Stimulated activated CD8-positive, alpha-beta memory T cell treated with anti-CD3 and anti-CD28 coated beads, Interleukin-12 subunit alpha, Interleukin-12 subunit beta, amount 100 ng/mL, for 4 hours (primary cell): ENCODE data around the gene RFTN1.

Experiments used
- DNase-seq: peaks from one replicate; pipeline ENCODE4 v3.0.0-alpha.2; 2020; ENCODE audit warnings: low read depth

The RFTN1 gene

DNA sequence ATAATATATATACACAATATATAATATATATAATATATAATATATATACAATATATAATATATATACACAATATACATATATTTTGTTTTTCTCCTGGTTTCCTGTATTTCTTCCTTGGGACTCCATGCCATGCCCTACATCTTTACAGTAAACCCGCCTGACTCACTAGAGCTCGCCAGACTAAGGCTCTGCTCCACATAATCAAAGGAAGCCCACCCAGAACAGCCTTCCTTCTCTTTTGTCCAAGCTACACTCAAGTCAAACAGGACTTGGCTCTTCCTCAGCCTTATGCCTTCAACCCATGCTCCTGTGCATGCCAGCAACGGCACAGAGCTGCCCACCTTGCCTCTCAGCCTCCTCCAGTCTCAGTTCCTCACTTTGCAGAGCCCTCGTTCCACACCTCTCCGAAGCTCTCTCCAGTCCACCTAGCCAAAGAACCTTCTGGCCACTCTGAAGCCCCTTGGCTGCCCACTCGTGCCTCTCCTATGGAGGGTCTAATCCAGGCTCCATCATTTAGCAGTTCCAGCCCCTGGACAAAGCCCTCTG, 109.1 kb downstream of the RFTN1 start:
- DNase-seq = no peak

DNA sequence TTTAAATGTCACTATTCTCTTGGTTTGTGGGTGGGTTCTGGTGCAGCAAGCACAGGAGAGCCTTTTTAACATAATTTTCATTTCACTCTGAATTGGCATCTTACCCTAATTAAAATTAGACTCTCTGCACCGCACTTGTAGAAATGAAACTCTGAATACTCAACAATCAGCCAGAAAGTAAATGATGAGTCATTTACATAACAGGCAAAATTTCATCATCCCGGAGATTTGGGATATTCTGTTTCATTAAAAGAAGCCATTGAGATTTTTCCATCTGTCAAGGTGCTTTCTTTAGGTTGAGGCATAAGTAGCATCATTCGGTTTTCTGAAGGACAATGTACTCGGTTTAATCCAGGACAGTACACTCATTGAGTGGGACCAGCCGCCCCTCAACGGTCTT, 111.0 kb downstream of the RFTN1 start:
- no peak for DNase-seq

DNA sequence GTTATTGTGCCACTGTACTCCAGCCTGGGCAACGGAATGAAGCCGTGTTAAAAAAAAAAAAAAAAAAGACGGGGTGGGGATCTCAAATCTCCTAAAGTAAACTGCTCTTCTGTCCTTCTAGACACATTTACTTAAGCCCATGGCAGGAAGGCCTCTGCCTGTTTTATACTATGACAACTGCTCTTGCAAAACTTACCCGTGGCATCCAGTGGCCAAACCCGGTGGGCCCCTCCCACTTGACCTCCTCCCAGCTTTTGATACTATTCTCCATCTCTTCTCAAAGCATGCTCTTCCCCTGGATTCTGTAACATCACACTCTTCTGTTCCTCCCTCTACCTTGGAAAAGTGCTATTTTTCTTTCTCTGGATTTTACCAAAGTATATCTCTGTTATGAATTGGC, 112.2 kb downstream of the RFTN1 start:
- no peak for DNase-seq

DNA sequence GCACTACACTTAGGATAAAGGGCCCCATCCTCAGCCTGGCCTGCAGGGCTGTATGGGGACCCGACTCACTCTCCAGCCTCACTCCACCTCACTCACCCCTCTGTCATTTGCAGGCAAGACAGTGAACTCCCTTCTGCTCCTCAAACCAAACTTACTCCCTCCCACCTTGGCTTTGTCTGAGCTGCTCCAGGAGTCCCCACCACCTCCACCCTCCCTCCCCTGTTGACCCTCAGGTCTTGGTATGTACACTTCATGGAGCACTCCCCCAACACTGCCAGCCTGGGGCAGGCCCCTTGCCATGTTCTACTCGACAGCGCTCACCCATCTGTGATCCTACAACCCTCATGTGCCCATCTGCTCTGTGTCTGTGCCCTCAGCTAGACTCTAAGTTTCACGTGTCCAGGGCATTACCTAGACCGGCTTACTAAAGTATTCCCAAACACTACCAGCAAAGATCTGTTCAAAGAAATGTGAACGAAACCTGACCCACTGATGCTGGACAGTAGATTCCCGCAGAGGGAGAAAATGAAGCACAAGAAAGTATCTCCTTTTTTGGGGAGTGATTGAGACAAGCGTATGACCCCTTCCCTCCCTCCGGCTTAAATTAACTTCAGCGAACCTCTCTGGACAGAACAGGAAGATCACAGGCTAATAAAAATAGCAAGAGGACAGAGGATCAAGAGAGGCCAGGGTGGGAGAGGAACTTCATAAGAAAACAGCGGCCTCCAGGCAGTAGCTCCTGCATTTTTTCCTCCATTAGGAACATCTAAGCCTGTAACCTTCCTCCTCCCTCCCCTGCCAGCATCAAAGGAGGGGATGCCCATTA, 113.2 kb downstream of the RFTN1 start:
- DNase-seq = no peak

DNA sequence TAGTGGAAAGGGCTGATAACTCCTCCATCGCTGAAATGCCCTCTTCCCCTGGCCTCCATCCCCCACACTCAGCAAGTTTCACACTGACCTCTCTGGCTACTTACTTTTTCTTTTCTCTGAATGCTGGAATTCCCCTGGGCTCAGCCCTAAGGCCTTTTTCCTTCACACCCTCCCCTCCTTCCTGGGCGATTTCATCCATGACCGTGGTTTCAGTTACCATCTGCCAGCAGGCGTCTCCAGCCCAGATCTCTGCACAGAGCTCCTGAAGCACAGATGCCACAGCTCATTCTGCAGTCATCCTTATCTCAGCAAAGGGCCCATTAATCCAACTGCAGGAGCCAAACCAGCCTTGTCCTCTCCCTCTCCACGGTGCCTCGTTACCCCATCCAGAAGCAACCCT, 114.0 kb downstream of the RFTN1 start:
- DNase-seq = no peak

DNA sequence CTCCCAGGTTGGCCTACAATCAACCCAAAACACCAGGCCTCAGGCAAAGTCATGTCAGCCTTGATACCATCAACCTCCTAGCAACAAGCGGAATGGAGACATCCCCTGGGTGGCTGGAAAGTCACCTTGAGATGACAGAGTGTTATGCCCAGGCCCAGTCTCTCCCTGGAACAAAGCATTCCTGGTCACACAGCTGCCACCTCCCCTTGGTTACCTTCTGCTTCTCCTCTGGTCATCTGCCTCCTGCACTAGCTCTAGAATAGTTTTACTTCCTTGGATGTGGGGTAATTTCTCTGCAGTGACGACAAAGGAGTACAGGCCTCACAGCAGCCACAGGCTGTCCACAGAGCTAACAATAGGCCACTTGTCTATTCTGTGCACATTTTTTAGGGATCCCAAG, 114.9 kb downstream of the RFTN1 start:
- no peak for DNase-seq

DNA sequence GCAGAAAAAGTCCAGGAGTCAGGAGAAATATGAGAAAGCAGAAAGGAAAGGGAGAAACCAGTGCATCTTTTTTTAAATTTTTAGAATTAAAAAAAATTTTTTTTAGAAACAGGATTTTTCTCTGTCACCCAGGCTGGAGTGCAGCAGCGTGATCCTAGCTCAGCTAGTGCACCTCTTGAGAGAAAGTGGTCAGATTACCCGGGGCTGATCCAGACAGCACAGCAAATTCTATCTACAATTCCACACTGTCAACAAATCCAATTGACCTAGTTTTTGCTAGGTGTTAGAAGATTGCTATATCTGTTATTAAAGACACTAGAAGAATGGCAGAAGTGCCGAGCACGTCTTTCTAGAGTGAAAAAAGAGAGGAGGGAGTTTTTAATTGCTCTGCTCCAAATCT, 117.3 kb downstream of the RFTN1 start:
- no peak for DNase-seq

DNA sequence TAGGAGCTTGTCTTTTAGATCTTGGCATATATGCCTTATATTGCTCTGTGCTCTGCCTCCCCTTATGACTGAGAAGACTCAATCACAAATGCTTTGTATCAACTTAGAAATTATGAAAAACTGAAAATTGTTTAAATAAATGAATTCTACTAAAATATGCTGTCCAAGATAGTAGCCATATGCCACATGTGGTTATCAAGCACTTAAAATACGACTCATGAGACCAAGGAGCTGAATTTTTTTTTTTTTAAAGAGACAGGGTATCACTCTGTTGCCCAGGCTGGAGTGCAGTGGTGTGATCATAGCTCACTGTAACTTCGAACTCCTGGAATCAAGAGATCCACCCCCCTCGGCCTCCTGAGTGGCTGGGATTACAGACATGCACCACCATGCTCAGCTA, 118.3 kb downstream of the RFTN1 start:
- no peak for DNase-seq

DNA sequence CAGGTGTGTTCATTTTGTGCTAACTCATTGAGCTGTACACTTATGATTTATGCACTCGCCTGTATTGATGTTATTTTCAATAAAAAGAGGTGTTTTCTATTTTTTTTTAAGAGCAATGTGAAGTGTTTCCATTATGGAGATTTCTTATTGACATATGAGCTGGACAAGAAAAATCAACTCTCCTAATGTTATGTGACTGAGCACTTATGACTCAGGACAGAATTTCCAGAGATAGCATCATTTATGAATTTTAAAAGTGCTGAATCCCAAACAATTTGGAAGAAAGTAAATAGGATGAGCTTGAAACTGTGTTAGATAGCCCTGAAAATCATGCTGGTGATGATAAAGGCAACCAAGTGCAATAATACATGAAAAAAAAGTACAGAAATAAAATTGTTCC, 118.9 kb downstream of the RFTN1 start:
- no peak for DNase-seq

DNA sequence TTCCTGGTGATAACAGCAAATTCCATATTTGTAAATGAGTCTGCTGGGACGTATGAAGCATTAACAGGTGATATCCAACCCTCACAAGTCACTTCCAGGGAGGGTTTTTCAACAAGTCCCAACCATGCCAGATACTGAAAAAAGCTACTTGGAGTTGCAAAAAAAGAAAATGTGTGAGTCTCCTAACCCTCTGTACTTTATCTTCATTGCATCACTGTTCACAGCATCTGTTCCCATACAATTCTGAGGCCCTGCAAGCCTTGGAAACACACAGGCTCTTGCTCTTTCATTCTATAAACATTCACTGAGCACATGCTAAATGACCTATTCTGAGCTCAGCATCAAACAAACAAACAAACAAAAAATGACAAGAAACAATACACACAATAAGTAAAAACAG, 120.8 kb downstream of the RFTN1 start:
- no peak for DNase-seq

DNA sequence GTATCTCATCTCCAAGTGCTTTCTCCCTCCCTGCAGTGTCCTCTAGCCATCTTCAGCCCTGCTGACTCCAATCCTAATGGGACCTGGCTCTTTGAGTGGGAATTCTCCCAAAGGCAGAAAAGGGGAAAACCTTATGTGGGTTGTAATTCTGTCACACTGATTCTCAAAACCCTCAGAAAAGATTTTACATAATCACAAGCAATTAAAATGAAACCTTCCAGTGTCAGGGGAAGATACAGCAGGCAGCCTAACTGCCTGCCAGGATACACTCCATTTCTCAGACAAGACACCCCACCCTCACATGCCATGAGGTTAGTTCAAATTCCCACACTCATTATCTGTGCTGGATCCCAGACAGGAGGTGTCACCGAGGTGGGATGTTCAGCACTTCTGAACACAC, 121.4 kb downstream of the RFTN1 start:
- no peak for DNase-seq

DNA sequence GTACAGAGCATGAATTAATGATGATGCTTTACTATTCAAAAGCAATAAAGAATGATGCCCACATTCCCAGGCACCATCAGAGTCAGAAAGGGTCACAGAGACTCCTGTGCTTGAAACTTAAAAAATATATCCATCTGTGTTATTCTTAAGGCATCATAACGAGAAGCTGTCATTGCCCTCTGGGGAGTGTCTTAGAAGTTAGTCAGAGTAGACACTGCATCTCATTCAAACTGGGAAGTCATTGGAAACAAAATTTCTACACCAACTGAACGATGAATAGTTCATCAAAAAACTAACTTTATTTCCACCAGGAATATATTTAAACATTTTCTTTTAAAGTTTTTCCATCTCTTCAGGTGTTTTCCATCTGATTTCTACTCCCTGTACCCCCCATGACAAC, 122.9 kb downstream of the RFTN1 start:
- DNase-seq = no peak

DNA sequence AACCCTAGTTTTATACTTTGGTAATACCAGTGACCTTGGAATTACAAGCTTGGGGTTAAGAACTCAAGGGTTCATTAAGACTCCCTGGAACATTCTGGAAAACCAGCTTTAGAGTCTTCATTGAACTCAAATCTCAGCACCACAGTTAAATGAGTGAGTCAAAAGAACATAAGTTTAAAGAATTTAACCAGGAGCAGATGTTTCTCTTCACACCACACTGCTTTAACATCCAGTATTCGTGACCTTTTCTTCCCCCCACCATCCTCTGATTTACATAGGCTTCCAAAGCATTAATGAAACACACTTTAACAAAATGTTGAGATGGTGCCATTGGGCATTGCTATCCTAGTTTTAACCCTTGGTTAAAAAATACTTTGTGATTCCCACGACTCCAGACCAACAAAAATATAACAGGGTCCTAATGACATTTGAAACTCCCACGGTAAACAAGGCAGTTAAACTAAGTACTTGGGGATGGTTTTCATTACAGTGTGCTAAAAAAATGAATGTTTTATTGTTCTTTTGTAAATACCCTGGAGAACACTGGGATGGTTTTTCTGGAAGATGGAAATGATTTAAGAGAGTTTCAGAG, 124.6 kb downstream of the RFTN1 start:
- DNase-seq = no peak

DNA sequence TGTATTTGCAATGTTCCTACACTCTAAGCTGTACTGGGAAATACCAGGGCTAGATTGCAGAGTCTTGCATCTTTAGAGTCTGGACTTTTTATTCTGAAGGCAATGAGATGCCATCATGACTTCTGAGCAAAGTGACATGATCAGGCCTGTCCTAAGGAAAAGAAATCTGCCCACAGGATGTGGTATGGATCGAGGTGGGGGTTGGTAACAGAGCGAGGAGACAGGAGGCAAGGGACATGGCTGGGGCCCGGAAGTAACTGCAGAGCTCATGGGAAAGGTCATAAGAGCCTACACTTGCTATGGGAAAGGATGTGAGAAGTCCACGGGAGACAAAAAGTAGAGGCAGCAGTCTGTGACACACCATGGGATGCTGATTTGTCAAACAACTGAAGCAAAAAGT, 126.9 kb downstream of the RFTN1 start:
- DNase-seq = no peak

DNA sequence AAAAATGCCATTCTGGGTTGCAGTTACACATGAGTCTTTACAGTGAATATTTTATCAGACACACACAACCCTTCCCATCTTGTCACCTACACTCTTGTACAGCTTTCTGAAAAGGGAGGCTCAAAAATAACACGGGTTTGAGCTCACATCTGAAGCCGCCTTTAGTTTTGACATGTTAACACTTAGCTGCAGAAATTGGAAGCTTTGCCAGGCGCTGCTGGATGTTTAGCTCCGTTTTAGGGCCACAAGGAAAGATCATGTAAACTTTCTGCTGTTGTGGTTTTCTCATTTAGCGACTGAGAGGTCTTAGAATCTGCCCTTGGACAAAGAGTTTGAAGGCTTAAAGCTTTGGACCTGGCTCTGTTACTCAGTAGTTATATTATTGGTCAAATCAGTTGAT, 128.3 kb downstream of the RFTN1 start:
- DNase-seq = no peak

DNA sequence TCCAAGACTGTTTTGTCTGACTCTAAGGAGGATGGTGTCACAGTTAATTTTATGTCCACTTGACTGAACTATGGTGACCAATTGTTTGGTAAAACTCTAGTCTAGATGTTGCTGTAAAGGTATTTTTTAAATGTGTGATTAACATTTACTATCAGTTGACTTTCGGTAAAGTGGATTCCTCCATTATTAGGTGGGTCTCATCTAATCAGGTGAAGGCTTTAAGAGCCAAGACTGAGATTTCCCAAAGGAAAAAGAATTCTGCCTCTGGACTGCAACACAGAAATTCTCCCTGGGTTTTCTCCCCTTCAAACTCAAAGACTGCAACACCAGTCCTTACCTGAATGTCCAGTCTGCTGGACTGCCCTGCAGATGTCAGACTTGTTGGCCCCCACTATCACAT, 129.6 kb downstream of the RFTN1 start:
- DNase-seq = no peak

DNA sequence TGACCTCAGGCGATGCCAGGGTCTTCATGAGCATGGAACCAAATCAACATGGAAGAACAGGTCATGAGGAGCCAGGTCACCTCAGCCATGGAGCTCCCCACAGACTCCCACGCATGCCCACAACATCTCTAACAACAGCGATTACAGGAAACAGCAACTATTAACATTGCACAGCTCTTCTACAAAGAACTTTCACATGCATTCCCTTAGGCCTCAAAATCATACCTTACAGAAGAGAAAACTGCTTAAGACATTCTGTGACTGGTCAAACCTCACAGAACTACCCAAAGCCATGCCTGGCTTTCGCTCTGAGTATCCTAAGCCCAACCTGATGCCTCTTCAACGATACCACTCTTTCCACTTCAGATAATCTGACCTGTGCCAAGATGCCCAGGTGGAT, 130.7 kb downstream of the RFTN1 start:
- DNase-seq = no peak

DNA sequence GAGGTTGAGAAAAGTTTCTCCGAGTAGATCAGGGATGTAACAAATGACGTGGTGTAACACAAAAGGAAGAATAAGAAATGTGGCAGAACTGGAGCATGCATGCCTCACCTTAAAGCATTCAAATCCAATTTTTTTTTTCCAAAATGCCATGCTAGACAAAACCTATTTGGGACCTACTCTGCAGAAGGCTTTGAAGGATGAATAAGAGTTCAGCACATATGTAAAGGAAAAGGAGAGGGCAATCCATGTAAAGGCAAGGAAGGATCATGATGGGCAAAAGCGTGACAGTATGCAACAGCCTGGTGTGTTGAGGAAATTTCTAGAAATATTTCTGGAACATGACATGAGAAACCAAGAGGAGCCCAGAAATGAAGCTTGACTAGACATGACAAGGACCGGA, 132.1 kb downstream of the RFTN1 start:
- DNase-seq = no peak

DNA sequence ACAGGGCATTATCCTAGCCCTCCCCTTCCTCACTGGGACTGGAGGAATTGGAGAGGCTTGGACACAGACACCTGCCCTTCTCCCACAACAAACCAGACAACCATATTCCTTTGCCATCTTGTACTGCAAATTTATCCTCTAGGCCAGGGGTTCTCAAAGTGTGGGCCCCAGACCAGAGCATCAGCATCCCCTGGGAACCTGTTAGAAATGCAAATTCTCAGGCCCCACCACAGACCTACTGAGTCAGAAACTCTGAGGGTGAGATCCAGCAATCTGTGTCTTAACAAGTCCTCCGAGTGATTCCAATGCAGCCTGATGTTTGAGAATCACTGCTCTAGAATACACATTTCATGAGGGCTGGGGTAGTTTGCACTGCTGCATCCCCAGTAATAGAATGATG, 133.1 kb downstream of the RFTN1 start:
- no peak for DNase-seq

DNA sequence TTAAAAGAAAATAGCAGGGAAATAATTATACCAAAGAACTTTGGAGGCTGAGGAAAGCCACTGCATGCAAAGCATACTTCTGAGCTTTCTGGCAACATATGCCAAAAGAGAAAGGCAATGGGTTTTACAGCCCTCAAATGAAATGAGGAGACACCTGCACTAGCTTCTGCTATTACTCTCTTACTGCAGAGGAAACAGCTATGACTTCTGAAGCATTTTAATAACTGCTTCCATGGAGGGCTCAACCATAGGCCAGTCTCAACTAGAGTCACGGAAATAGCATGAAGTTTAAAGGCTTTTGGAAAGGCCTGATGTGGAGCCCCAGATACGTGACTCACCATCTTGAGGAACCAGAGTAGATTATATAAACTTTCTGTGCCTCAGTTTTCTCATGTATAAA, 133.7 kb downstream of the RFTN1 start:
- no peak for DNase-seq

DNA sequence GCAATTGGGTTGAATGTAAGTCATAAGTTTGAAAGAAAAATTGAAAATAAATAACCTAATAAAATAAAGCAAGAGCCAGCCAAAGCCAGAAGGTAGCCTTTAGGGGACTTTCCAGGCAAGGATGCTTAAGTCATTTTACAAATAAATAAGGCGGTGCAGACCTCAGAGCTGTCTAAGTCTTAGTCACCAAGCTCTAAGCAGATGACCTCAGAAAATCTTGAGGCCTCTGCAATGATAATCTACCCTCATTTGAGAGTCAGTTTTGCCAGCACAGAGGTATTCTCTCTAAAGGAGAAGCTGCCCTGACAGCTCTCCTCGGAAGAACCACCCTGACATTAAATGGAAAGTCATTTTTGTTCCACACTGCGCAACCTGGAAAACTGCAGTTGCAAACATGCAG, 134.6 kb downstream of the RFTN1 start:
- no peak for DNase-seq

DNA sequence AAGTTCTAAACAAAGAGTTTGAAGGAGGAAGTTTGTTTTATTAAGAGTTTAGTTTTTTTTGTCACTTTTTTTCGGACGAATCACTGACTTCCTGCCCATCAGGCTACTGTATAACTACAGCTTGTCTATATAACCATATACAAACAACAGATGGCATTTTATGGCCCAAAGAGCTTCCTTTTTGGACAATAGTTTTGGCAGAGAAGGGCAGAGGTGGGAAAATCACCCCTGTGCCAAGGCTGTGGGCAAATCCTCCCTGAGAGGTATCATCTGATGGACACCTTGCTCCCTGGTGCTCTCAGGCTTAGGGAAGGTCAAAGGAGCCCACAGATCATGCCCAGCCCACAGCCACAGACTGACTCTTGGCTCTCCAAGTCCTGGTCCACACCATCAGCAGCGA, 135.1 kb downstream of the RFTN1 start:
- DNase-seq = no peak

DNA sequence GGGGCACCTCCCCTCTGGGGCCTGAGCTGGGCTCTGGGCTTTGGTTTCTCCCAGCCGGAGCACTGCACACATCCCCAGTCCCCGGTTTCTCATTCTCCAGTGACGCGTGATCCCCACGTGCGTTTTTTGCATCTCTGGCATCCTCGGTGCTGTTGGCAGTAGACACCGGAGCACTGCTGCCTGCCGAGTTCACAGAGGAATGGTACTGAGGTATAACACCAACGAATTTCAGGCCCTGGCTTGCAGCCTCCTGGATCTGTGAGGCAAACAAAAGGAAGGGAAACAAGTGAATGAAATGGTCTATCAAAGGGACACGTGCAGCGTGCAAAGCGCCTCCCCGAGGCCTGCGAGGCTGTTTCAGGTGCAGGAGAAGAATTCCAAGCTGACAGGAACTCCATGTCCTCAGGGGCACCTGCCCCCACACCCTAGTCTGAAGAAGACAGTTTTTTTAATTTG, 135.6 kb downstream of the RFTN1 start:
- DNase-seq = no peak

DNA sequence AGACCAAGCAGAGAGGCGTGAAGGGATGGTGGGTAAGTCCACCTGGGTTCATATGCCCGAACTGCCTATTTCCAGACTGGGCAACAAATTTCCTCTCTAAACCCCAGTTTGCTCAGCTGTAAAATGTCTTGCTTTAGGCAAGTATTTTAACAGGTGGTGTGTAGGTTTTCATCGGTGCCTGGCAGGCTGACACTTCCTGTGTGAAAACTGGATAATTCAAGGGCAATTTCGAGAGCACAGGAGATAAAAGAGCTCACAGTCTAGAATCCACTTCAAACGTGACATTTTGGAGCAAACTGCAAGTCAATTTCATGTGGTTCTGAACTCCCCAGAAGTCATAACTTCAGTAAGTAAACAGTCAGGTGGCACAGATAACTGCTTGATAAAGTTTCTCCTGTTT, 136.3 kb downstream of the RFTN1 start:
- DNase-seq = no peak
